ENCODE measurements around the gene SEC63.
"Not testable (repeated sequence)": the region's sequence is repeated elsewhere in the genome, so short reads cannot be mapped to it uniquely, and the experiment has no call there.

Gene SEC63

GRCh38 chr6:107932580-107932979 is 25.4 kb downstream of the SEC63 start:
- Histone ChIP-seq H3K27me3 (replicated peaks; ENCODE audit: control insufficient read depth, insufficient read depth, low read length) (no peaks in the 10 kb centered on the region), H3K36me3 (ENCODE audit: control insufficient read depth, insufficient read depth, low read length) (no peaks in the 10 kb centered on the region), H3K4me3 (replicated peaks; ENCODE audit: low read depth, low read length) (no peak overlapping the region)
- DNase-seq (ENCODE audit: extremely low read depth, insufficient read length): no peak
- no peak for TF ChIP-seq CTCF (IDR thresholded peaks at IDR 0.05; ENCODE audit: insufficient read depth, low read length, poor library complexity, severe bottlenecking)

DNA sequence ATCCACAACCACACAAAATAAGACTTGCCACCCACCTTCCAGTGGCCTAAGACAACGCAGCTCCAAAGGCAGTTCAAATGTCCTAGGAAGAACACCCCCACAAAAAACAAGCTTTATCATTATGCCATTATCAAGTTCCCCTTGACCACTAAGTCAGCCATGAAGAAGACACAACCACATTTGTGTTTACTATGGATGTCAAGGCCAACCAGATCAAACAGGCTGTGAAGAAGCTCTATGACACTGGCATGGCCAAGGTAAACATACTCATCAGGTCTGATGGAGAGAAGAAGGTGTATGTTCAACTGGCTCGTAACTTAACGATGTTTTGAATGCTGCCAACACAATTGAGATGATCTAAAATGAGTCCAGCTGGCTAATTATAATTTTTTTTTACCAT is 26.1 kb downstream of the SEC63 start:
- DNase-seq (ENCODE audit: extremely low read depth, insufficient read length): no peak
- no peak for TF ChIP-seq CTCF (IDR thresholded peaks at IDR 0.05; ENCODE audit: insufficient read depth, low read length, poor library complexity, severe bottlenecking)
- Histone ChIP-seq H3K27me3 (replicated peaks; ENCODE audit: control insufficient read depth, insufficient read depth, low read length) (no peaks in the 10 kb centered on the region), H3K36me3 (ENCODE audit: control insufficient read depth, insufficient read depth, low read length) (no peaks in the 10 kb centered on the region), H3K4me3 (replicated peaks; ENCODE audit: low read depth, low read length) (no peak overlapping the region)

GRCh38 chr6:107928984-107929383 is 29.0 kb downstream of the SEC63 start:
- no peaks in the 10 kb centered on the region for H3K36me3 ChIP-seq (ENCODE audit: control insufficient read depth, insufficient read depth, low read length)
- H3K4me3 ChIP-seq (replicated peaks; ENCODE audit: low read depth, low read length): no peak overlapping the region
- DNase-seq (ENCODE audit: extremely low read depth, insufficient read length): no peak
- no peaks in the 10 kb centered on the region for H3K27me3 ChIP-seq (replicated peaks; ENCODE audit: control insufficient read depth, insufficient read depth, low read length)
- TF ChIP-seq CTCF (IDR thresholded peaks at IDR 0.05; ENCODE audit: insufficient read depth, low read length, poor library complexity, severe bottlenecking): no peak

- not testable (repeated sequence) for H3K27me3 ChIP-seq (replicated peaks; ENCODE audit: control insufficient read depth, insufficient read depth, low read length); DNase-seq (ENCODE audit: extremely low read depth, insufficient read length); H3K36me3 ChIP-seq (ENCODE audit: control insufficient read depth, insufficient read depth, low read length); H3K4me3 ChIP-seq (replicated peaks; ENCODE audit: low read depth, low read length)
Measured at GRCh38 chr6:107926697-107927544, 31.1 kb downstream of the SEC63 start.

DNA sequence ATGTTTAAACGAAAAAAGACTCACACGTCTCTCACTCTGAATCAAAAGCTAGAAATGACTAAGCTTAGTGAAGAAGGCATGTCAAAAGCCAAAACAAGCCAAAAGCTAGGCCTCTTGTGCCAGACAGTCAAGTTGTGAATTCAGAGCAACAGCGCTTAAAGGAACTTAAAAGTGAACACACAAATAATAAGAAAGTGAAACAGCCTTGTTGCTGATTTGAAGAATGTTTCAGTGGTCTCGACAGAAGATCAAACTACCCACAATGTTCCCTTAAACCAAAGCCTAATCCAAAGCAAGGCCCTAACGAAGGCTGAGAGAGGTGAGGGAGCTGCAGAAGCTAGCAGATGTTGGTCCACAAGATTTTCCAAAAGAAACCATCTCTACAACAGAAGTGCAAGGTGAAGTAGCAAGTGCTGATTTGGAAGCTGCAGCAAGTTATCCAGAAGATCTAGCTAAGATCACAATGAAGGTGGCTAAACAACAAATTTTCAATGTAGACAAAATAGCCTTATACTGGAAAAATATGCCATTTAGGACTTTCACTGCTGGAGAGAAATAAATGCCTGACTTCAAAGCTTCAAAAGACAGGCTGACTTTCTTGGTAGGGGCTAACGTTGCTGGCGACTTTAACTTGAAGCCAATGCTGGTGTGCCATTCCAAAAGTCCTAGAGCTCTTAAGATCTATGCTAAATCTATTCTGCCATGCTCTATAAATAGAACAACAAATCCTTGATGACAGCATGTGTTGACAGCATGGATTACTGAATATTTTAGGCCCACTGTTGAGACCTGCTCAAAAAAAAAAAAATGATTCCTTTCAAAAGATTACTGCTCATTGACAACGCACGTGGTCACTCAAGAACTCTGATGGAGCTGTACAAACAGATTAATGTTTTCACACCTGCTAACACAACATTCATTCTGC is 40.3 kb downstream of the SEC63 start:
- no peak for DNase-seq (ENCODE audit: extremely low read depth, insufficient read length)
- no peak overlapping the region for H3K4me3 ChIP-seq (replicated peaks; ENCODE audit: low read depth, low read length)
- TF ChIP-seq CTCF (IDR thresholded peaks at IDR 0.05; ENCODE audit: insufficient read depth, low read length, poor library complexity, severe bottlenecking): no peak
- peaks cover 1% of the 10 kb centered on the region for H3K36me3 ChIP-seq (ENCODE audit: control insufficient read depth, insufficient read depth, low read length)
- no peaks in the 10 kb centered on the region for H3K27me3 ChIP-seq (replicated peaks; ENCODE audit: control insufficient read depth, insufficient read depth, low read length)

DNA sequence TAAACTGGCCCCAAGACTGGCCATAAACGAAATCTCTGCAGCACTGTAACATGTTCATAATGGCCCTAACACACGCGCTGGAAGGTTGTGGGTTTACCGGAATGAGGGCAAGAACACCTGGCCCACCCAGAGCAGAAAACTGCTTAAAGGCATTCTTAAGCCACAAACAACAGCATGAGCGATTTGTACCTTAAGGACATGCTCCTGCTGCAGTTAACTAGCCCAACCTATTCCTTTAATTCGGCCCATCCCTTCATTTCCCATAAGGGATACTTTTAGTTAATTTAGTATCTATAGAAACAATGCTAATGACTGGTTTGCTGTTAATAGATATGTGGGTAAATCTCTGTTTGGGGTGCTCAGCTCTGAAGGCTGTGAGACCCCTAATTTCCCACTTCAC is 41.0 kb downstream of the SEC63 start:
- not testable (repeated sequence) for H3K4me3 ChIP-seq (replicated peaks; ENCODE audit: low read depth, low read length)

More for the DNA sequence above, 41.0 kb downstream of the SEC63 start:
- not testable (repeated sequence) for DNase-seq (ENCODE audit: extremely low read depth, insufficient read length); H3K36me3 ChIP-seq (ENCODE audit: control insufficient read depth, insufficient read depth, low read length); H3K27me3 ChIP-seq (replicated peaks; ENCODE audit: control insufficient read depth, insufficient read depth, low read length)

Measured in GM06990 (cell line).